Activated B cell treated with CpG ODN at 0.5 μM for 24 hours (primary cell): ENCODE measurements around the gene COL8A2. TPM values are rescaled to one million over a fixed set of nuclear protein-coding genes. Genes with fewer than 3 reads are reported as not detected.

Experiments
- ATAC-seq: fragments of 200-7000 bp; cut with Tn5 transposase; one replicate; pipeline ENCODE4 v1.10.0; 2021; ENCODE audit warnings: low read depth, mild to moderate bottlenecking, moderate library complexity
- CTCF ChIA-PET: fragments of 350-600 bp; sonication (Branson Sonifier 250); formaldehyde crosslinking; loops from one replicate; lab custom pipeline; 2021; ENCODE audit warnings: antibody characterized with exemption; lab: Charles Lee
- POLR2A ChIA-PET: fragments of 350-600 bp; sonication (Branson Sonifier 250); formaldehyde crosslinking; loops from one replicate; lab custom pipeline; 2021; ENCODE audit warnings: antibody characterized with exemption; lab: Charles Lee
- DNase-seq: peaks from one replicate; pipeline ENCODE4 v3.0.0; 2022
- H3K27ac Mint-ChIP-seq: one replicate; pipeline ENCODE4 v1.8.0; 2020; ENCODE audit warnings: mixed read lengths
- H3K27me3 Mint-ChIP-seq: one replicate; pipeline ENCODE4 v1.8.0; 2021; ENCODE audit warnings: mixed read lengths
- H3K36me3 Mint-ChIP-seq: one replicate; pipeline ENCODE4 v1.8.0; 2021; ENCODE audit warnings: low read depth, mixed read lengths
- H3K4me1 Mint-ChIP-seq: one replicate; pipeline ENCODE4 v1.8.0; 2021; ENCODE audit warnings: mixed read lengths
- H3K4me3 Mint-ChIP-seq: one replicate; pipeline ENCODE4 v1.8.0; 2020; ENCODE audit warnings: mild to moderate bottlenecking, mixed read lengths
- H3K9me3 Mint-ChIP-seq: one replicate; pipeline ENCODE4 v1.8.0; 2020; ENCODE audit warnings: mixed read lengths
- intact Hi-C: fragments of 100-400 bp; cut with micrococcal nuclease; formaldehyde crosslinking; loops from one replicate; pipeline ENCODE4 v1.15.1; 2024
- total RNA-seq: library from RNA; stranded (reverse); gene quantifications from 2 replicates; pipeline ENCODE4 v1.2.3, GENCODE V29; 2022
- TF ChIP-seq, protein P1 (sequence below): fragments of 200-600 bp; IDR thresholded peaks from one replicate; pipeline ENCODE4 v1.8.0; 2022; ENCODE audit warnings: antibody characterized with exemption, mild to moderate bottlenecking

COL8A2 gene
- total RNA-seq, 1 donor from 2014 or later, result 0.24 TPM

DNA sequence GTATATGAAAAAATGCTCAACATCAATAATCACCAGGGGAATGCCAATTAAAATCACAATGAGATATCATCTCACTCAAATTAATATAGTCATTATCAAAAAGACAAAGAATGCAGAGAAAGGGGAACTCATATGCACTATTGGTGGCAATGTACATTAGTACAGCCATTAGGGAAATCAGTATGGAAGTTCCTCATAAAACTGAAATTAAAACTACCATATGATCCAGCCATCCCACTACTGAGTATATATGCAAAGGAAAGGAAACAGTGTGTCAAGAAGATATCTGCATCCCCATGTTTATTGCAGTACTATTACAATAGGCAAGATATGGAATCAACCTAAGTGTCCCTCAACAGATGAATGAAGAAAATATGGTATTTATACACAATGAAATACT, 73.2 kb downstream of the COL8A2 start:
- ChIA-PET POLR2A (no interaction called here), CTCF (no interaction called here)
- intact Hi-C loops, result no loop called here
- DNase-seq (no peak), ATAC-seq (no peak)
- Mint-ChIP-seq H3K27ac (no peak overlapping the region), H3K36me3 (peaks cover 52% of the 10 kb centered on the region), H3K9me3 (peaks cover 4% of the 10 kb centered on the region), H3K27me3 (no peaks in the 10 kb centered on the region), H3K4me1 (no peaks in the 10 kb centered on the region), H3K4me3 (no peak overlapping the region)
- TF ChIP-seq, protein P1, sequence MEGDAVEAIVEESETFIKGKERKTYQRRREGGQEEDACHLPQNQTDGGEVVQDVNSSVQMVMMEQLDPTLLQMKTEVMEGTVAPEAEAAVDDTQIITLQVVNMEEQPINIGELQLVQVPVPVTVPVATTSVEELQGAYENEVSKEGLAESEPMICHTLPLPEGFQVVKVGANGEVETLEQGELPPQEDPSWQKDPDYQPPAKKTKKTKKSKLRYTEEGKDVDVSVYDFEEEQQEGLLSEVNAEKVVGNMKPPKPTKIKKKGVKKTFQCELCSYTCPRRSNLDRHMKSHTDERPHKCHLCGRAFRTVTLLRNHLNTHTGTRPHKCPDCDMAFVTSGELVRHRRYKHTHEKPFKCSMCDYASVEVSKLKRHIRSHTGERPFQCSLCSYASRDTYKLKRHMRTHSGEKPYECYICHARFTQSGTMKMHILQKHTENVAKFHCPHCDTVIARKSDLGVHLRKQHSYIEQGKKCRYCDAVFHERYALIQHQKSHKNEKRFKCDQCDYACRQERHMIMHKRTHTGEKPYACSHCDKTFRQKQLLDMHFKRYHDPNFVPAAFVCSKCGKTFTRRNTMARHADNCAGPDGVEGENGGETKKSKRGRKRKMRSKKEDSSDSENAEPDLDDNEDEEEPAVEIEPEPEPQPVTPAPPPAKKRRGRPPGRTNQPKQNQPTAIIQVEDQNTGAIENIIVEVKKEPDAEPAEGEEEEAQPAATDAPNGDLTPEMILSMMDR, result no peak

Other genes with a start within 250 kb of the COL8A2 start
- 30.3 and 34.3 TPM in 2 replicates for gene AGO1, start 242.0 kb downstream of the COL8A2 start, total RNA-seq
- 30.7 and 37.2 TPM in 2 replicates for gene AGO3, start 194.1 kb downstream of the COL8A2 start, total RNA-seq
- gene TEKT2, start 41.1 kb downstream of the COL8A2 start, total RNA-seq, result not detected in 2 replicates
- gene ADPRS, start 36.3 kb downstream of the COL8A2 start, total RNA-seq, result 23.0 and 23.9 TPM in 2 replicates
- gene TRAPPC3, start 24.3 kb upstream of the COL8A2 start, total RNA-seq, result 45.3 and 48.5 TPM in 2 replicates
- 56.5 and 59.9 TPM in 2 replicates for gene MAP7D1, start 30.9 kb upstream of the COL8A2 start, total RNA-seq
- gene THRAP3, start 99.2 kb upstream of the COL8A2 start, total RNA-seq, result 142 and 145 TPM in 2 replicates
- 9.9 and 11.5 TPM in 2 replicates for gene SH3D21, start 181.1 kb upstream of the COL8A2 start, total RNA-seq
- 1.2 and 1.3 TPM in 2 replicates for gene EVA1B, start 198.4 kb upstream of the COL8A2 start, total RNA-seq